Keratinocyte (primary cell): ENCODE data around the gene CANX. TPM values are rescaled to one million over a fixed set of nuclear protein-coding genes. Genes with fewer than 3 reads are reported as not detected.

Experiments
- DNase-seq: peaks from one replicate; pipeline ENCODE4 v3.0.0-alpha.2; 2011; ENCODE audit warnings: low read depth, missing footprints, low spot score
- FAIRE-seq: peaks from 2 replicates; lab custom pipeline; 2011; peaks lifted over from hg19 to GRCh38; lab: Jason Lieb, UNC
- H2AFZ ChIP-seq: 2 replicates; pipeline ENCODE4 v1.6.0; 2012; ENCODE audit warnings: low read length, control low read depth, inconsistent platforms; ENCODE audit not compliant: control insufficient read depth
- H3K27ac ChIP-seq: 2 replicates; pipeline ENCODE4 v1.5.1; 2011; ENCODE audit warnings: low read length; ENCODE audit not compliant: control insufficient read depth, insufficient read depth
- H3K27me3 ChIP-seq: 3 replicates; pipeline ENCODE4 v1.6.0; 2011; ENCODE audit warnings: low read length; ENCODE audit not compliant: control insufficient read depth, insufficient read depth; ENCODE audit errors: extremely low read depth
- H3K36me3 ChIP-seq, 2 experiments: 2 replicates in 1 of 2; 3 replicates in 1 of 2; pipeline ENCODE4 v1.5.1; 2011; ENCODE audit warnings: low read length in 2 of 2, mild to moderate bottlenecking in 1 of 2; ENCODE audit not compliant: control insufficient read depth in 2 of 2, insufficient read depth in 2 of 2; ENCODE audit errors: extremely low read depth in 1 of 2
- H3K4me1 ChIP-seq: 3 replicates; pipeline ENCODE4 v1.5.1; 2011; ENCODE audit warnings: low read length; ENCODE audit not compliant: control insufficient read depth, insufficient read depth; ENCODE audit errors: extremely low read depth
- H3K4me2 ChIP-seq: 3 replicates; pipeline ENCODE4 v1.6.0; 2011; ENCODE audit warnings: low read depth, low read length; ENCODE audit not compliant: control insufficient read depth, insufficient read depth; ENCODE audit errors: extremely low read depth
- H3K4me3 ChIP-seq, 3 experiments: fragments of 200-600 bp in 1 of 3; sonication (generic) in 1 of 3; 2 replicates in 2 of 3; 3 replicates in 1 of 3; pipeline ENCODE4 v1.5.1; 2011 to 2016; ENCODE audit warnings: low read length in 3 of 3, mild to moderate bottlenecking in 3 of 3, control low read depth in 2 of 3, inconsistent platforms in 1 of 3, low read depth in 1 of 3, mixed read lengths in 1 of 3, mixed run types in 1 of 3, moderate library complexity in 1 of 3; ENCODE audit not compliant: control insufficient read depth in 2 of 3, insufficient read depth in 2 of 3; ENCODE audit errors: extremely low read depth in 1 of 3
- H3K79me2 ChIP-seq: 2 replicates; pipeline ENCODE4 v1.6.0; 2012; ENCODE audit warnings: low read length; ENCODE audit not compliant: control insufficient read depth, insufficient read depth
- H3K9ac ChIP-seq: 3 replicates; pipeline ENCODE4 v1.6.0; 2011; ENCODE audit warnings: low read length; ENCODE audit not compliant: control insufficient read depth, insufficient read depth; ENCODE audit errors: extremely low read depth
- H3K9me1 ChIP-seq: 3 replicates; pipeline ENCODE4 v1.6.0; 2011; ENCODE audit warnings: low read length; ENCODE audit not compliant: control insufficient read depth, insufficient read depth; ENCODE audit errors: extremely low read depth
- H3K9me3 ChIP-seq: 2 replicates; pipeline ENCODE4 v1.5.1; 2012; ENCODE audit warnings: low read depth, low read length; ENCODE audit not compliant: control insufficient read depth
- H4K20me1 ChIP-seq: 3 replicates; pipeline ENCODE4 v1.6.0; 2011; ENCODE audit warnings: low read length; ENCODE audit not compliant: control insufficient read depth, insufficient read depth; ENCODE audit errors: extremely low read depth
- EZH2 ChIP-seq: IDR thresholded peaks from one replicate; pipeline ENCODE4 v1.6.1; 2012; ENCODE audit warnings: inconsistent platforms, mild to moderate bottlenecking, low read length, moderate library complexity
- dilution Hi-C: fragments of 300-500 bp; cut with MboI; formaldehyde crosslinking; loops from one replicate; pipeline ENCODE4 v1.7.0; 2020; ENCODE audit warnings: low sequenced_read_pairs; ENCODE audit not compliant: extremely low pct_ligation_motif_present
- polyA plus RNA-seq, 5 experiments: library from polyadenylated mRNA; depleted of rRNA in 3 of 5; stranded (reverse) in 3 of 5; stranded (forward) in 1 of 5; unstranded in 1 of 5; fragments of >200 nt; gene quantifications; 1 replicate in 1 of 5; 2 replicates in 3 of 5; 3 replicates in 1 of 5; pipeline versions ENCODE4 v1.2.1 to v1.2.3, GENCODE V29; 2011 to 2012; ENCODE audit warnings: missing spikeins in 2 of 5, low read depth in 1 of 5, low replicate concordance in 1 of 5
- TF ChIP-seq, protein P1 (sequence below), 3 experiments: IDR thresholded peaks in 1 of 3; conservative IDR thresholded peaks in 1 of 3; optimal IDR thresholded peaks in 1 of 3; 2 replicates in 2 of 3; 3 replicates in 1 of 3; pipeline versions ENCODE3 to v1.5.1; 2011; ENCODE audit warnings: low read length in 3 of 3, mild to moderate bottlenecking in 3 of 3, moderate library complexity in 2 of 3, control low read depth in 1 of 3, inconsistent platforms in 1 of 3; ENCODE audit not compliant: insufficient read depth in 2 of 3; ENCODE audit errors: extremely low read depth in 1 of 3

Gene CANX
- polyA plus RNA-seq, 1 donor (not counting 4 experiments of a cell fraction or from before 2014, with no cell fraction given), result 720 TPM

DNA sequence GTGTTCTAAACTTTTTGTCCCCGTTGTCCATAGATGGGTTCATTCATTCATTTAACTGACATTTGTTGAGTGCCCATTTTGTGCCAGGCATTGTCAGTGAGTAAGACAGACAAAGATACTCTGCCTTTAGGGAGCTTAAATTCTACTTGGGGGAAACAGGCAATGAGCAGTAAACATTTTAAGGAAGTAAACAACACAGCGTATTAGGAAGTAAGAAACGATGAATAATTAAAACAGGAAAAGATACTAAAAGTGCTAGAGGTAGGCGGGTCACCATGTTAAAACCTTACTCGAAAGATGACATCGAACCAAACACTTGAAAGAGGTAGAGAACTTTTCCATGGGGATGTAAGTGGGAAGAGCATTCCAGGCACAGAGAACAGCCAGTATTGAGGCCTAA lies 28.3 kb downstream of the CANX start:
- DNase-seq (no peak), FAIRE-seq (no peak)
- Histone ChIP-seq H3K27ac (no peak overlapping the region), H3K36me3 (peaks cover 35 to 44% of the 10 kb centered on the region in 2 experiments), H4K20me1 (peaks cover 3% of the 10 kb centered on the region), H3K9me1 (peaks cover 2% of the 10 kb centered on the region), H3K27me3 (no peaks in the 10 kb centered on the region), H3K4me1 (peaks cover 9% of the 10 kb centered on the region), H3K9ac (no peak overlapping the region), H3K9me3 (no peaks in the 10 kb centered on the region), H3K4me3 (no peak overlapping the region), H3K4me2 (no peak overlapping the region), H3K79me2 (peaks cover 9% of the 10 kb centered on the region), H2AFZ (no peak overlapping the region)
- dilution Hi-C loops, result loop anchor here (25.0 kb wide), 1 partner anchor 110 kb away; no protein-coding TSS in a partner anchor
- no peak for TF ChIP-seq EZH2
- TF ChIP-seq, protein P1, sequence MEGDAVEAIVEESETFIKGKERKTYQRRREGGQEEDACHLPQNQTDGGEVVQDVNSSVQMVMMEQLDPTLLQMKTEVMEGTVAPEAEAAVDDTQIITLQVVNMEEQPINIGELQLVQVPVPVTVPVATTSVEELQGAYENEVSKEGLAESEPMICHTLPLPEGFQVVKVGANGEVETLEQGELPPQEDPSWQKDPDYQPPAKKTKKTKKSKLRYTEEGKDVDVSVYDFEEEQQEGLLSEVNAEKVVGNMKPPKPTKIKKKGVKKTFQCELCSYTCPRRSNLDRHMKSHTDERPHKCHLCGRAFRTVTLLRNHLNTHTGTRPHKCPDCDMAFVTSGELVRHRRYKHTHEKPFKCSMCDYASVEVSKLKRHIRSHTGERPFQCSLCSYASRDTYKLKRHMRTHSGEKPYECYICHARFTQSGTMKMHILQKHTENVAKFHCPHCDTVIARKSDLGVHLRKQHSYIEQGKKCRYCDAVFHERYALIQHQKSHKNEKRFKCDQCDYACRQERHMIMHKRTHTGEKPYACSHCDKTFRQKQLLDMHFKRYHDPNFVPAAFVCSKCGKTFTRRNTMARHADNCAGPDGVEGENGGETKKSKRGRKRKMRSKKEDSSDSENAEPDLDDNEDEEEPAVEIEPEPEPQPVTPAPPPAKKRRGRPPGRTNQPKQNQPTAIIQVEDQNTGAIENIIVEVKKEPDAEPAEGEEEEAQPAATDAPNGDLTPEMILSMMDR (optimal IDR thresholded peaks at IDR 0.05 in 1 of 3, IDR thresholded peaks at IDR 0.05 in 1 of 3, conservative IDR thresholded peaks at IDR 0.05 in 1 of 3; ENCODE audit: extremely low read depth in 1 of 3, insufficient read depth in 2 of 3, low read length in 3 of 3), result no peak

DNA sequence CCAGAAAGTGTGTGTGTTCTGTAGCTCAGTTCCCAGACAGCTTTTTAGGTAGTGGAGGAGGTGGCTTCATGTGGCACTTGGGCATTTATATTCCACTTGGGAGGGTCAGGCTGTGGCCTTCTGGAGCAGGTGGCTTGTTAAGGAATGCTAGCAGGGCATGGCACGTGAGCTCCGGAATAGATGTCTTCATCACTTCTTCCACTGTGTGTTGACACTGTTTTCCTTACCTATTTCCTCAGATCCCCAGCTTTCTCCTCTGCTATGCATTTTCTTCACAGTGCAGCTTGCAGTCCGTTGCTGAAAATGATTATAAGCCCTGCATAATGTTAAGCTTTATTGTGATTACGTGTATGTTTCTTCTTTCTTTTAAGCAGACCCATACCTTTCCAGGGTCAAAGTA lies 30.5 kb downstream of the CANX start:
- Histone ChIP-seq H3K9me1 (no peaks in the 10 kb centered on the region), H2AFZ (no peak overlapping the region), H3K9me3 (no peaks in the 10 kb centered on the region), H3K4me1 (peaks cover 14% of the 10 kb centered on the region), H3K9ac (no peak overlapping the region), H3K27me3 (no peaks in the 10 kb centered on the region), H3K4me3 (no peak overlapping the region), H4K20me1 (no peaks in the 10 kb centered on the region), H3K4me2 (no peak overlapping the region), H3K36me3 (peaks cover 20 to 32% of the 10 kb centered on the region in 2 experiments), H3K79me2 (peaks cover 17% of the 10 kb centered on the region), H3K27ac (no peak overlapping the region)
- DNase-seq (no peak), FAIRE-seq (no peak)
- TF ChIP-seq EZH2, result no peak
- TF ChIP-seq, protein P1 (optimal IDR thresholded peaks at IDR 0.05 in 1 of 3, IDR thresholded peaks at IDR 0.05 in 1 of 3, conservative IDR thresholded peaks at IDR 0.05 in 1 of 3; ENCODE audit: extremely low read depth in 1 of 3, insufficient read depth in 2 of 3, low read length in 3 of 3), result no peak
- dilution Hi-C loops, result loop anchor here (25.0 kb wide), 1 partner anchor 108 kb away; no protein-coding TSS in a partner anchor
